Measurements from ENCODE around the gene AUH. TPM values are rescaled to one million over a fixed set of nuclear protein-coding genes. Genes with fewer than 3 reads are reported as not detected.
"Not testable (repeated sequence)": the region's sequence is repeated elsewhere in the genome, so short reads cannot be mapped to it uniquely, and the experiment has no call there.

The AUH gene
- total RNA-seq, 4 donors from 2014 or later, result 26.4 to 34.3 (median 31.2) TPM

GRCh38 chr9:91199739-91200497 is 161.8 kb downstream of the AUH start:
- ATAC-seq (ENCODE audit: low FRiP score) (no peak), DNase-seq (ENCODE audit: low spot score) (no peak)
- no peak for TF ChIP-seq CTCF (IDR thresholded peaks at IDR 0.05)

GRCh38 chr9:91198881-91199280 is 162.8 kb downstream of the AUH start:
- not testable (repeated sequence) for DNase-seq (ENCODE audit: low spot score); ATAC-seq (ENCODE audit: low FRiP score)

- DNase-seq (ENCODE audit: low spot score), result no peak
- no peak for TF ChIP-seq CTCF (IDR thresholded peaks at IDR 0.05)
- ATAC-seq (ENCODE audit: low FRiP score), result no peak
Measured at GRCh38 chr9:91198405-91198804, 163.3 kb downstream of the AUH start.

- TF ChIP-seq CTCF (IDR thresholded peaks at IDR 0.05), result no peak
- ATAC-seq (ENCODE audit: low FRiP score), result peak; percentile 68
Measured at GRCh38 chr9:91197232-91198181, 164.2 kb downstream of the AUH start.

GRCh38 chr9:91196103-91196950 is 165.4 kb downstream of the AUH start:
- DNase-seq (ENCODE audit: low spot score) (no peak), ATAC-seq (ENCODE audit: low FRiP score) (no peak)
- TF ChIP-seq CTCF (IDR thresholded peaks at IDR 0.05), result no peak

More at GRCh38 chr9:91197232-91198181, 164.2 kb downstream of the AUH start:
- DNase-seq (ENCODE audit: low spot score), result peak; percentile 72

GRCh38 chr9:91195372-91196012 is 166.2 kb downstream of the AUH start:
- ATAC-seq (ENCODE audit: low FRiP score) (no peak), DNase-seq (ENCODE audit: low spot score) (no peak)
- TF ChIP-seq CTCF (IDR thresholded peaks at IDR 0.05), result no peak

Measured in omental fat pad (tissue), 4 donors.